ENCODE results near the gene TMEM204. TPM values are rescaled to one million over a fixed set of nuclear protein-coding genes. Genes with fewer than 3 reads are reported as not detected.

Gene TMEM204
- total and polyA plus RNA-seq, 10 of the 15 experiments (the other 5 are each of a cell fraction or from before 2014, with no cell fraction given): 0.05 to 0.30 (median 0.18) TPM; not detected in 7

DNA sequence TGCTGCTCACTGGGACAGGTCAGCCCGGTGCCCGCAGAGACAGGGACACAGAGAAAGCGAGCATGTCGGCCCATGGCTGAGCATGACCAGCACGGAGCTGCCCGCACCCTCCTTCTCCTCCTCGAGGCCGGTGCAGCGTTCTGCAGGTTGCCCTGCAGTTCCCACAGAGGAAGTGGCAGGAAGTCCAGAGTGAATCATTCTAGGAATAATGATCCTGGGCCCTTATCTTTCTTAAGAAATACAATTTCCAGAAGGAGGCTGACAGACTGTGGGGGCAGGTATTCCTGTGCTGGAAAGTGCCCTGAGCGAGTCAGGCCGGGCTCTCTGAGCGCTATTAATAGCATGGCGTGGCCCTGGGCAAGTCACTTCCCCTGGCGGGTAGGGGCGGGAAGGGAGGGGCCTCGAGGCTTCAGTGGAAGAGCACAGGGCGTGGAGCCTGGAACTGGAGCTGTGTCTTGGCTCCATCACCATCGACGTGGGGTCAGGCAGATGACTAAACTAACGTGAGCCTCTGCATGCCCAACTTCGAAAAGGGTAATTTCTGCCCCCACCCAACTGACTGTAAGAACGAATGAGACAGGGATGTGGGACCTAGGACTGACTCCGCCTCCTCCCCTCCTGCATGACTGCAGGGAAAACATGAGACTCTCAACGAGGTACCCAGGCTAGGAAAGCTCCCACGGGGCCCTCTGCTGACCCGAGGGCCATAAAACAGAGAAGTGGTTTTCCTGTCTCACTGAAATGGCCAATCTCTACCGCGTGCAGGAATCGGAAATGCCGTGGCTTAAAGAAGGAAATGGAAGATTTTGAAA lies 9.8 kb downstream of the TMEM204 start (continued):
- TF ChIP-seq BCL11A (IDR thresholded peaks at IDR 0.05; ENCODE audit: low read depth, low read length): no peak
- TF ChIP-seq IRF4 (IDR thresholded peaks at IDR 0.05; ENCODE audit: low read depth, low read length): no peak
- no peak for TF ChIP-seq EED (IDR thresholded peaks at IDR 0.05; ENCODE audit: low read depth)
- TF ChIP-seq CHD4 (IDR thresholded peaks at IDR 0.05): no peak
- TF ChIP-seq, protein P1, sequence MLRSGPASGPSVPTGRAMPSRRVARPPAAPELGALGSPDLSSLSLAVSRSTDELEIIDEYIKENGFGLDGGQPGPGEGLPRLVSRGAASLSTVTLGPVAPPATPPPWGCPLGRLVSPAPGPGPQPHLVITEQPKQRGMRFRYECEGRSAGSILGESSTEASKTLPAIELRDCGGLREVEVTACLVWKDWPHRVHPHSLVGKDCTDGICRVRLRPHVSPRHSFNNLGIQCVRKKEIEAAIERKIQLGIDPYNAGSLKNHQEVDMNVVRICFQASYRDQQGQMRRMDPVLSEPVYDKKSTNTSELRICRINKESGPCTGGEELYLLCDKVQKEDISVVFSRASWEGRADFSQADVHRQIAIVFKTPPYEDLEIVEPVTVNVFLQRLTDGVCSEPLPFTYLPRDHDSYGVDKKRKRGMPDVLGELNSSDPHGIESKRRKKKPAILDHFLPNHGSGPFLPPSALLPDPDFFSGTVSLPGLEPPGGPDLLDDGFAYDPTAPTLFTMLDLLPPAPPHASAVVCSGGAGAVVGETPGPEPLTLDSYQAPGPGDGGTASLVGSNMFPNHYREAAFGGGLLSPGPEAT (IDR thresholded peaks at IDR 0.05; ENCODE audit: low read depth): no peak
- TF ChIP-seq, protein P2, sequence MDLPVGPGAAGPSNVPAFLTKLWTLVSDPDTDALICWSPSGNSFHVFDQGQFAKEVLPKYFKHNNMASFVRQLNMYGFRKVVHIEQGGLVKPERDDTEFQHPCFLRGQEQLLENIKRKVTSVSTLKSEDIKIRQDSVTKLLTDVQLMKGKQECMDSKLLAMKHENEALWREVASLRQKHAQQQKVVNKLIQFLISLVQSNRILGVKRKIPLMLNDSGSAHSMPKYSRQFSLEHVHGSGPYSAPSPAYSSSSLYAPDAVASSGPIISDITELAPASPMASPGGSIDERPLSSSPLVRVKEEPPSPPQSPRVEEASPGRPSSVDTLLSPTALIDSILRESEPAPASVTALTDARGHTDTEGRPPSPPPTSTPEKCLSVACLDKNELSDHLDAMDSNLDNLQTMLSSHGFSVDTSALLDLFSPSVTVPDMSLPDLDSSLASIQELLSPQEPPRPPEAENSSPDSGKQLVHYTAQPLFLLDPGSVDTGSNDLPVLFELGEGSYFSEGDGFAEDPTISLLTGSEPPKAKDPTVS (IDR thresholded peaks at IDR 0.05; ENCODE audit: low read depth, low read length): no peak
- no peak for TF ChIP-seq FOXM1 (IDR thresholded peaks at IDR 0.05; ENCODE audit: low read depth, low read length)
- no peak for TF ChIP-seq CHD2 (IDR thresholded peaks at IDR 0.05; ENCODE audit: borderline replicate concordance, low read depth, low read length)
- TF ChIP-seq WRNIP1 (IDR thresholded peaks at IDR 0.05; ENCODE audit: borderline replicate concordance, low read depth, low read length): no peak
- no peak for TF ChIP-seq PML (IDR thresholded peaks at IDR 0.05; ENCODE audit: low read length)
- TF ChIP-seq CHD1 (IDR thresholded peaks at IDR 0.05; ENCODE audit: low read depth, low read length): no peak
- TF ChIP-seq NFIC (IDR thresholded peaks at IDR 0.05; ENCODE audit: low read depth, low read length): no peak
